ENCODE results near the gene R3HDM1.
"Not testable (repeated sequence)": the region's sequence is repeated elsewhere in the genome, so short reads cannot be mapped to it uniquely, and the experiment has no call there.

The R3HDM1 gene

GRCh38 chr2:135647836-135648579 is 116.7 kb downstream of the R3HDM1 start:
- no peak for DNase-seq

GRCh38 chr2:135650721-135651120 is 119.4 kb downstream of the R3HDM1 start:
- no peak for DNase-seq

- DNase-seq, result no peak
Observed at GRCh38 chr2:135651717-135652116, 120.4 kb downstream of the R3HDM1 start.

DNA sequence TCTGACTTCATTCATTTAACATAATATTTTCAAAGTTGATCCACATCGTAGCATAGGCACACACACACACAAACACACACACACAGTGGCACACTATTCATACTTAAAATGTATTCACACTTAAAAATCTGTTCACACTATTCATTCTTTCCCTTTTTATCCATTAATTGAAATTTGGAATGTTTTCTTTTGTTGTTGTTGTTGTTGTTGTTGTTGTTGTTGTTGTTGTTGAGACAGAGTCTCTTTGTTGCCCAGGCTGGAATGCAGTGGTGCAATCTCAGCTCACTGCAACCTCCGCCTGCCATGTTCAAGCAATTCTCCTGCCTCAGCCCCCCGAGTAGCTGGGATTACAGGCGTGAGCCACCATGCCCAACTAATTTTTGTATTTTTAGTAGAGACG is 123.0 kb downstream of the R3HDM1 start:
- not testable (repeated sequence) for DNase-seq

GRCh38 chr2:135657806-135658582 is 126.7 kb downstream of the R3HDM1 start:
- DNase-seq, result peak in 1 of 2 donors; percentile 4

GRCh38 chr2:135662088-135662487 is 130.8 kb downstream of the R3HDM1 start:
- DNase-seq, result no peak

DNA sequence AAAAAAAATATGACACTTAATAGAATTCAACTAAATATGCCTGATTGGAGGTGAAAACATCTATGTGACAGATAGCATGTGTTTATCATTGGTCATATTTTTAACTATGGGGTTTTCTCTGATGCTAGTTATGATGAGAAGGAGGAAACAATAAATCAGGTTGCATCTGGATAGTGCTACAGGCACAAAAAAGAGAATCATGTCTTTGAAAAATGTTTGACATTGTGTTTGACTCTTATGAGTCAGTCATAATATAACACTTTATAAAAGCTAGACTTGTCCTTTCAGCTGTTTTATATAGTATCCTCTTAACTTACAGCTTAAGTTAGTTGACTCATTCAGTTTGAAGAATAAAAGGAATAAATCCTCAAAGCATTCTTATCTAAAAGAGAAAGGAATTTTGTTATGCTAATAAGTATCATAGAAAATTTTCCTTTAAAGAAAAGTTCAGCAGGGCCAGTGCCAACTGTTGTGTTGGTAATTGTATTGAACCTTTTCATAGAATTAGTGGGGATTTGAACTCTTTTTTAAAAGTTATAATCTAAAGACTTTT is 131.9 kb downstream of the R3HDM1 start:
- no peak for DNase-seq

DNA sequence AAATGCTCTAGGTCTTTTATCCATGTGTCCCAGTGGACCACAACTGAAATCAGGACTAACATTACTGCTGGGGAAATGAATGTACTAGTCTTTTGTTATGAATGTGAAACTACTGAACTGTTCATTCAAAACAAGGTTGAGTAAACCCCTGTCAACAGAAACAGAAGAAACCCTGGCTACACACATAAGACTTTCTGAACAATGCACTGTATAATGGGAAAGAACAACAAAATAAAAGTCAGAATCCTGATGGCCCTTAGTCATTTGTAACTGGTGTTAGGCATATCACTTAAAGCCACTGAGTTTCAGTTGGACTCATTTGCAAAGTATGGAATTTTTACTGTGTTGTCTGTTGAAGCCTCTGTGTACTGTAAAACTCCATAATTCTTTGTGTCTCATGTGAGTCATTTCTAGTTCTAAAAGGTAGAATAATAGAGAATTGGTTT is 133.4 kb downstream of the R3HDM1 start:
- no peak for DNase-seq

GRCh38 chr2:135667045-135667444 is 135.8 kb downstream of the R3HDM1 start:
- no peak for DNase-seq

DNA sequence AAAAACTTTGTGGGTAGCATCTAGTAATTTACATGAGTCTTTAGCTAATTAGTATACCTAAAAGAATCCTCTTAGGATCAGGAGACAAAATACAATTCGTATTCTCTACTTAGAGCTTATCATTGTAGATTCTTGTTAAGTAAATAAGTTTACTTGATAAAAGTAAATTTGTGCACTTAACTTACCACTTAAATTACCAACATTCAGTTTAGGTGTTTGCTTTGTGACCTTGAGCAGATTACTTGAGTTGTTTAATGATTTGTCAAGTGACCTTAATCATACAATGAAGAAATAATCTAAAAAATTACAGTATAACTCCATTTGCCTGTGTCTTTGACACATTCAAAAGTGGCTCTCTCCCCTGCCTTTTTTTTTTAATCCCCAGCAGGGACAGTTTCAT is 143.2 kb downstream of the R3HDM1 start:
- no peak for DNase-seq

- no peak for DNase-seq
Observed at GRCh38 chr2:135676031-135676430, 144.7 kb downstream of the R3HDM1 start.

DNA sequence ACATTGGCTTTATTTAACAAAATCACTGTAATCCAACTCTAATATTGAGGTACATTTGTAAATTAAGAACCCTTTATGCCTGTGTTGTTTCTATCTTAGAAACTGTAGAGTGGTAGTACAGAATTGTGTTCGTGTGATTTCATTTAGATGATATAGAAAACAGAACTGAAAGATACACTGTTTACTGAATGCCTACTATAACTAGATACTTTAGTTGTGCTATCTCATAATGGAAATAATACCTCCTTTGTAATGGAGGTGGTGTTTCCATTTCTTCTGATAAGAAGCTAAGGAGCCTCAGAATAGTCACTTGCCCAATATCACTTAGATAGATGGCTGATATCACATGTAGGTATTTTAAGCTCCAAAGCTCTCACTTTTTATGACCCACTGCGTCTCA is 147.8 kb downstream of the R3HDM1 start:
- no peak for DNase-seq

DNA sequence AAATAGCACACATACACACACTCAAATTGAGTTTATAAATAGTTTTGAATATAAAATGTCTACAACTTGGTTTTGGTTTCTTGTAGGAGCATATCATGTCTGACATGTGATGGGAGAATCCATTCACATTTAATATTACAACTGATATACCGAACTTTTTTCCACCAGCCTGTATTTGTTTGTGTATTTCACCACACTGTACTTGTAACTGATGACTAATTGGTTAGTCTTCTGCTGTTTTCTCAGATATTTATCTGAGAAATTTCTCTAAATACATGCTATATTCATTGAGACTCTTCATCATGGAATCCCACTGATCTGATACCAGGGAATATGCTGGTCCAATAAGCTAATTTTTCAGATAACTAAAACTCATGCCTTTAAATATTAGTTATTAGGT is 154.1 kb downstream of the R3HDM1 start:
- DNase-seq, result no peak

DNA sequence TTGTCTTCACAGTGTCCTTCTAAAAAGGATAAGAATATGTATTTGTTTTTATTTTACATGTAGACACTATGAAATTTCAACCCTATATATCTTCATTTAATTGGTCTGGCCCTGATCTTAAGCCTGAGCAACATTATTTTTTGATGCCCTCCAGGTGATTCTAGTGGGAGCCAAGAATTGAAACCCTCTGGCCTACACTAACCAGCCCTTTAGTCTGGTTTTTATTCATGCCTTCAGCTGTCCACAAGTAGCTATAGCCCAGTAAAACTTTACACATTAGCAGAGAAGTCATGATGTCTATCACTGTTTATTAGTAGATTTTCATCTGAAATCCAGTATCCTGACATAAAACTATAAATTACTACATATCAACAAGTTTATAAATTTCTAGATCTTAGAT is 157.7 kb downstream of the R3HDM1 start:
- DNase-seq, result no peak

- no peak for DNase-seq
Observed at GRCh38 chr2:135689679-135690078, 158.4 kb downstream of the R3HDM1 start.

DNA sequence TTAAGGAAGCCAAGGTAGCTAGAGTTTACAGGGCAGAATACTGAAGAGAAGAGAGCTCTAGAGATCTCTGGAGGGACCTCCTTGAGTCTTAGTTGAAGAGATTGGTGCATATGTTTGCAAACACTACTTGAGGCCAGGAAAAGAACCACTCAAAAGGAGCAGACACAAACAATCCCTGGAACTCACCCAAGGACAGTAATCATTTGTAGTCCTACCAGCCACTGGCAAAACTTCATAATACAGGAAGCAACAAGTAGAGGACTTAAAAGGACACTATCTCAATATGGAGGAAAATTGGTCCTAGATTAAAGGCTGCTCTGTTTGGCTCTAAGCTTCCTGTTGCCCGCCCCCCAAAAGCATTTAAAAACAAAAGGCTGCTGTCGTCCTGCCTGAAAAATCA is 163.4 kb downstream of the R3HDM1 start:
- DNase-seq, result no peak

DNA sequence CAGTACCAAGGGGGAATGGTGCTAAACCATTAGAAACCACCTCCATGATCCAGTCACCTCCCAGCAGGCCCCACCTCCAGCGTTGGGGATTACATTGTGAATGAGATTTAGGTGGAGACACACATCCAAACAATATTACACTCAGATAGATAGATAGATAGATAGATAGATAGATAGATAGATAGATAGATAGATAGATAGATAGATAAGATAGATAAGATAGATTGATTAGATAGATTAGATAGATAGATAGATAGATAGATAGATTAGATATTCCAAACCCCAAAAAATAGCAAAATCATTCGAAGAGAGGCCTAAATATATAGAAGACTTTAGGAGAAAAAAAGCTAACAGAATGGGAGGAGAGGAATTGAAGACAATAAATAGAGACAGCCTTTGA is 167.6 kb downstream of the R3HDM1 start:
- DNase-seq, result no peak

- no peak for DNase-seq
Observed at GRCh38 chr2:135701442-135701841, 170.2 kb downstream of the R3HDM1 start.

DNA sequence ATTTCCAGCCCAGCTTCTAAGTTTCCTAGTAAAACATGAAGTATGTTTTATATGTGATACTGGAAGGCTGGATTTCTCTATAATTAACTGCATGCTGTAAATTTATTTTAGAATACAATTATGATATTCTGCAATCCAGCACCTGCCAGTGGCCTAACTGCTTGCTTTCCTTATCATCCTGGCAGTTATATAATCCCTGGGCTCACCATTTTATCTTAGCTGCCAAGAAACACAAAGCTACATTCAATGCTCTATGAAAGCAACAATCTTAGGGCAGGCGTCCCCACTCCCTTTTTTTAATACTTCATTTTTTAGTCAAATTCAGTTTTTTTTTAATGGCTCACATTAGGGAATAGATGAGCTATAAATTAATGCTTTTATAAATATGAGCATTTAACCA is 172.0 kb downstream of the R3HDM1 start:
- no peak for DNase-seq

- DNase-seq, result not testable (repeated sequence)
Observed at GRCh38 chr2:135704075-135704474, 172.8 kb downstream of the R3HDM1 start.

GRCh38 chr2:135708159-135708558 is 176.9 kb downstream of the R3HDM1 start:
- DNase-seq, result no peak

GRCh38 chr2:135709992-135710391 is 178.7 kb downstream of the R3HDM1 start:
- peak; percentile 69 to 73 for DNase-seq

DNA sequence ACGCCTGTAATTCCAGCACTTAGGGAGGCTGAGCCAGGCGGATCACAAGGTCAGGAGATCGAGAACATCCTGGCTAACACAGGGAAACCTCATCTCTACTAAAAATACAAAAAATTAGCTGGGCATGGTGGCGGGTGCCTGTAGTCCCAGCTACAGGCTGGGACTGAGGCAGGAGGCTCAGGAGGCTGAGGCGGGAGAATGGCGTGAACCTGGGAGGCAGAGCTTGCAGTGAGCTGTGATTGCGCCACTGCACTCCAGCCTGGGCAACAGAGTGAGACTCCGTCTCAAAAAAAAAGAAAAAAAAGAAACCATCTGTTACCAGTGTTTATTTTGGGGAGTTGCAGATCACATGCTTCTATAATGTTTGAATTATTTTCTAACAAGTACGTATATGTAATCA is 183.8 kb downstream of the R3HDM1 start:
- not testable (repeated sequence) for DNase-seq
